Left ventricle myocardium superior (tissue), 1 donor: ENCODE measurements around the gene INPP4B. TPM values are rescaled to one million over a fixed set of nuclear protein-coding genes. Genes with fewer than 3 reads are reported as not detected.

ENCODE experiments used
- ATAC-seq: fragments of 200-7000 bp; cut with Tn5 transposase; one replicate; pipeline ENCODE4 v1.9.1; 2020; ENCODE audit warnings: mild to moderate bottlenecking, moderate library complexity
- DNase-seq: peaks from one replicate; pipeline ENCODE4 v3.0.0-alpha.2; 2020
- intact Hi-C: fragments of 100-400 bp; cut with micrococcal nuclease; formaldehyde crosslinking; loops from one replicate; pipeline ENCODE4 v1.11.0; 2022
- long read RNA-seq: library from polyadenylated mRNA; unstranded; transcript quantifications from one replicate; pipeline ENCODE4 v2.0.0, GENCODE V29; 2021
- total RNA-seq: library from RNA; stranded (reverse); fragmentation: NEBNext Ultra II Directional; extraction: Animal tissue kit (Norgen Biotek cat#: 25700); gene quantifications from one replicate; pipeline ENCODE4 v1.2.1, GENCODE V29; 2021
- donor health status: DM: no; HTN: yes; CAD: no; lungs with severe emphysema.

The INPP4B gene
- 15.5 TPM for total RNA-seq
- long read RNA-seq, partial matches to known transcripts = 3 of 10 reads
- long read RNA-seq, other reads (novel, unspliced or antisense) = 4 of 10 reads

DNA sequence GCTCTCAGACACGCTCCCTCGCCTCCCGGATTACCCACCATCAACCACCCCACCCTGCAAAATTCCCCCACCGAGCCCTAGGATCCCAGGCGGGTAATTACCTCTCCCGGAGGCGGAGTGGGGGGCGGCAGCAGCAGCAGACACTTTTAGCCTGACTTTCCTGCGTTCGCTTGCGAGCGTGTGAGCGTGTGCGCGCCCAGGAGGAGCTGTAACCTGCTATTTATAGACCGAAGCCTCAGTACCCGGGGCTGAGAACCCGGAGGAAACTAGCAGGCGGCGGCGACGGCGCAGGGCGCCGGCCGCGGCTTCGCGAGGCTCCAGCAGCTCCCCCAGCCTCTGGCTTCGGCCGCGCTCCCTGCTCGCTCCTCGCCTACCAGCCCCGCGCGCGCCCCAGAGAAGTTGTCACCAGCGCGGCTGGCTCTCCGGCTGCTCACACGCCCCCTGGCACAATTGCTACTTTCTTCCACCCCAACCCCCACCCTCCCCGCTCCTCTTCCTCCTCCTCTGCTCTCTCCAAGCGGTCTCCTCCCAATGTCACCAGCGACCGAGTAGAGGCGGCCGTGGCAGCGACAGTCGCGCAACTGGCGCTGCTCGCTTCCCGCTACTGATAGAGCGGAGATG, at the start of gene INPP4B:
TSS of gene INPP4B (minus strand) at position 194 of the 621 bp plus-strand sequence.
- intact Hi-C loops = loop anchor here (5.0 kb wide), 1 partner anchor 719 kb away; no protein-coding TSS in a partner anchor
- ATAC-seq (peak; percentile 87), DNase-seq (peak; percentile 70)

DNA sequence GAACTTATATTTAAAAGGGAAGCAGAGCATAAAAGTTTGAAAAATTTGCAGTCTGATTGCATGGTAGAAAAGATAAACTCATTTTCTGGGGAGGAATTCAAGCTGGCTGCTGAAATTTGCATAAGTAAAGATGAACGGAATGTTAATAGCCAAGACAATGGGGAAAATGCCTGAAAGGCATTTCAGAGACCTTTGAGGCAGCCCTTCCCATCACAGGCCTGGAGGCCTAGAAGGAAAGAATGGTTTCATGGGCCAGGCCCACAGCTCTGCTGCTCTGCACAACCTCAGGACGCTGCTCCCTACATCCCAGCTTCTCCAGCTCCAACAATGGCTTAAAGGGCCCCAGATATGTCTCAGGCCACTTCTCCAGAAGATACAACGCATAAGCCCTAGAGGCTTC, 46.9 kb upstream of the INPP4B start:
- DNase-seq (no peak), ATAC-seq (no peak)
- intact Hi-C loops = no loop called here

DNA sequence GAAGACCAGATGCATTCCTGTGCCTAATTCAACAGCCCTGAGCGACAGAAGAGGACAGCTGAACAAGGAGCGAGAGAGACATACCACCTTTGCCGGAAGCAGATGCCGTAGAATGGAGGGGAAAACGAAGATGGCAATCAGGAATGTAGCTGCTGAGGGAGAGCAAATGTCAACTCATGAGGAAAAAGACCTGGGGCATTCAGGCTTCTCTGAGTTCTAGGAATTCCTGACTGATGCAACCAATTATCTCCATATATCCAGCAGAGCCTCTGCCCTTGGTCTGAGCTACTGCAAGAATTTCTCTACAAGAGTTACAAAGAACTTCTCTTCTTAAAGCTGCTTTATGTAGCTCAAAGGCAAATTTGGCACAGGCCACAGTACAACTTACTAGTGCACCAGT, 40.5 kb upstream of the INPP4B start:
- no peak for ATAC-seq
- intact Hi-C loops = no loop called here
- no peak for DNase-seq

DNA sequence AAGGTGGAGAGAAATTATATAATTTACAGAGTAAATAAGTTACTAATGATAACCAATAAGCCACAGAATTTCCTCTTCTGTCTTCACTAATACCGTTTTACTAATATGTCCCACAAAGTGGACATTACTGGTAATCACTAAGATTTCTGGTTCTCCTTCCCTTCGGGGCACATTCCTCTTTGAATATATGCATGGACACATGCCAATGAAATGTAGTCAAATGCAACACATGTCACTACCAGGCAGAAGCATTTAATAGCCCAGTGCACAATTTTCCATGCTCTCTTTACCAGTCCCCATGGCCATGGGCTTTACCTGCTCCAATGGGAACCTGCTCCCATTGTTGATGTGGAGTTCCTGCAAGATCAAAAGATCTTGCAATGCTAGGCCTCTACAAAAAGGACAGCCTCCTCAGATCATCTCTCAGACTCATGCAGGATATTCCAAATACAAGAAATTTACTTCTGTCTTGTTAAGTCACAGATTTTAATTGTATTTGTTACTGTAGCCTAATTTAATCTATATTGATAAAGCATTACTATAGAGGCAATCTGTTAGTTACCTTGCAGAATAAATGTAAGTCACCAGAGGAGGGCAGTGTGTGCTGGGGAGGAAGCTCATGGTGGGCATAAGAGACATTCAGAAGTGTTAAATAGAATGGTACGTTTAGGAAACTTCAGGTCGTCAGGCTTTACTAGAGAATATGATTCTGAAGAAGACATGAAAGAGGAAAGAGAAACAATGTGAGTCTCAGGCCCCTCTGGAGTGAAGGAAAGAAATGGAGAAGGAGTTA, 37.1 kb upstream of the INPP4B start:
- peak; percentile 30 for ATAC-seq

DNA sequence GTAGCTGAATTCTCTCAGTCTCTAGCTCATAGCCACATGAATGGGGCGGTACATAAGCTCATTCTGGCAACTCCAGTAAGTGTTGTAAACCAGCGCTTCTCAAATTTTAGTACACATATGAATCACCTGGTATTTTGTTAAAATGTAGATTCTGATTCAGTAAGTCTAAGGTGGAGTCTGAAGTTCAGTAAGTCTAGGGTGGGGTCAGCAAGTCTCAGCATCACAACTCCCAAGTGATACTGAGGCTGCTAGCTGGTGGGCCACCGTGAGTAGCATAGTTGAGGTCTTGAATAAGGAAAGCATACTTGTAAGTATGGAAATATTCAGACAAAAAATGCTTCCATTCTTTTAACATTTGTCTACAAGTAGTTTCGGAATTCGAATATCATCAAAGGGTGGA, 36.1 kb upstream of the INPP4B start:
- ATAC-seq (no peak), DNase-seq (no peak)
- intact Hi-C loops = loop anchor here (5.0 kb wide), 1 partner anchor 145 kb away; no protein-coding TSS in a partner anchor

More for the DNA sequence above, 37.1 kb upstream of the INPP4B start:
- DNase-seq = no peak
- intact Hi-C loops = loop anchor here (5.0 kb wide), 1 partner anchor 144 kb away; no protein-coding TSS in a partner anchor

DNA sequence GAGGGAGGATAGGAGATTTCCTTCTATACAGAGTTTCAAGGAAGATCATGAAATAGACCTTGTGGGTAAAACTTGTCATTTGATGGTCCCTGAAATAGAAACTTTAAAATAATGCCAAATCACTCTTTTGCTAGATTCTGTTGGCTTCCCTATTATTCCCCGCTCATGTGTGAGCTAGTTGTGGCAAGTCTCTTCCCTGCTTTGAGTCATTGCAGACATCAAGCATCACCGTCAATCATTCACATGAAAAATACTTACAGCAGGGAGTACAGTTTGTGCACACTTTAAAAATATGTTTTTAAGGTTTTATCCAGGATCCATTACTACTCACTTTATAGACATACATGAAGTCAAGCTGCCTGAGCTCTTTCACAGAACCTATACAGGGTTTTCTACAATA, 35.2 kb upstream of the INPP4B start:
- DNase-seq (no peak), ATAC-seq (no peak)
- intact Hi-C loops = loop anchor here (5.0 kb wide), 1 partner anchor 146 kb away; no protein-coding TSS in a partner anchor

DNA sequence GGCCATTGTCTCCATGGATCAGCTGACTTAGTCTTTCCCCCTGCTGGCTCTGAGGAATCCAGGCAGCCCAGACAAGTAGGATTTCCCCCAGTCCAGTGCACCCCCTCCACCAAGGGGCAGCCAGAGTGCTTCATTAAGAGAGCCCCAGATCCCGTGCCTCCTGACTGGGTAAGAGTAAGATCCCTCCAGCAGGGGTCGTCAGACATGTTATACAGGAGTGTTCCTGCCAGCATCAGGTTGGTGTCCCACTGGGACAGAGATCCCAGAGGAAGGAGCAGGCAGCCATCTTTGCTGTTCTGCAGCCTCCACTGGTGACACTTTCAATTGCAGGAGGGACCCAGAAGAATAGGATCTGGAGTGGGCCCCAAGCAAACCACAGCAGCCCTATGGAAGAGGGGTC, 29.0 kb upstream of the INPP4B start:
- intact Hi-C loops = no loop called here
- DNase-seq (no peak), ATAC-seq (no peak)

DNA sequence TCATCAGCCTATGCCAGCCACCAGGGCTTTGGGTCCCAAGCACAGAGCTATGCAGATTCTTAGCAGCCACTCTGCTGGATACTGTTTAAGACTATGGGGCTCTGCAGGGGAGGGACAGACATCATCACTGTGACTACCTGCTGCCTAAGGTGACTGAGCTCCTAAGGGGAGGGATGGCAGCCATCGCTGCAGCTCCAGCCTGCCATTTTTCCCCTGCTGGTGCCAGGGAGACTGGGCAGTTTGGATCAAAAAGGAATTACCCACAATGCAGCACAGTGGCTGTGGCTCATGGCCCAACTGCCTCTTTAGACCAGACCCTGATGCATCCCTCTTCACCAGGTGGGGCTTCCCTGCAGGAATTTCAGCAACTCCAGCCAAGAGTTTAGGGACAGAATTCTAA, 28.6 kb upstream of the INPP4B start:
- intact Hi-C loops = no loop called here
- DNase-seq = no peak
- ATAC-seq = no peak

DNA sequence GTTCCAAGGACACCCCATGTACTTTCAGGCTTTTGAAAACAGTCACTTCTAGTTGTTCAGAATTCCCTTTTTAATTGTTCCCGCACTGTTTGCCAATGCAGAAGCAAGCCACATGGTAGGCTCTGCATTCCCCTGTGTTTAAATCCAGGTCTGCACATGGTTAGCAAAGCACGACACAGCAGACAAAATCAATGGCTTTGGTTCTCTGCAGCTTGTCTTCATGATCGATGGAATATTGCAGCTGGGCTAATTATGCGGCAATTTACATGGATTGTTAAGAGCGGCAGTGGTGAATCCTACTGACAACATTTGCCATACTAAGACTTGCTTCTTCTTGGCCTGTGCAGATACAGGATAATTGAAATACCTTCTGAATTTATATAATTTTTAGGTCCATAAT, 20.6 kb upstream of the INPP4B start:
- ATAC-seq (no peak), DNase-seq (no peak)
- intact Hi-C loops = no loop called here

DNA sequence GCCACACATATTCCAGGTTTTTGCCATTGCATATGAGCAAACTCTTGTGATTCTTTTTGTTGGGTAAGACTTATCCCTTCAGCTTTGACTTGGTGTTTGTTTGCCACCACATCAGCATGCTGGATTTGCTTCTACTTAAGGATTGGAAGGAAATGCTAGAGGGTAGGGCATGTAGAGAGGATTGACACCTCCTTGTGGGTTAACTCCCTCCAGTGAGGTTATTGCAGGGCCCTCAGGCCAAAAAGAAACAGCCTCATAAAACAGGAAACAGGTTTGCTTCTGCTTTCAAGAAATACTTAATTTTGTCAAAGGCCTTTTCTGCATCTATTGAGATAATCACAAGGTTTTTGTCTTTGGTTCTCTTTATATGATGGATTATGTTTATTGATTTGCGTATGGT, 15.2 kb upstream of the INPP4B start:
- intact Hi-C loops = no loop called here
- no peak for DNase-seq
- no peak for ATAC-seq

DNA sequence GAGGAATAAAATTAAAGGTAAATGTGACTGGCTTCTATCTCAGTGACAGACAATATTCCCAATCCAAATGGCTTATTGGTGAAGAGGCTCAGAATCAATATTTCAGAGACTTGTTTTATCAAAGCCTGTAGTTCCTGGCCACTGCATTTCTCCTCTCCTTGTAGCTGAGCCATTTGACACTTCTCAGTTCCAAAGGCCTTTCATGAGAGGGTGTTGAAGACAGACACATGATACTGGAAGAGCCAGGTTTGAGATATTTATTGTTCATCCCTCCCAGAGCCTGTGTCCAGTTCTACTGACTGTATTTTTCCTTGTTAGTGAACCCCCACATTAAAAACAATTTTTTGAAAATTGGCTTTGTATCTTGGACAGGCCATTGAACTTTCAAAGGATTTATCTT, 12.9 kb upstream of the INPP4B start:
- no peak for DNase-seq
- ATAC-seq = no peak
- intact Hi-C loops = no loop called here

DNA sequence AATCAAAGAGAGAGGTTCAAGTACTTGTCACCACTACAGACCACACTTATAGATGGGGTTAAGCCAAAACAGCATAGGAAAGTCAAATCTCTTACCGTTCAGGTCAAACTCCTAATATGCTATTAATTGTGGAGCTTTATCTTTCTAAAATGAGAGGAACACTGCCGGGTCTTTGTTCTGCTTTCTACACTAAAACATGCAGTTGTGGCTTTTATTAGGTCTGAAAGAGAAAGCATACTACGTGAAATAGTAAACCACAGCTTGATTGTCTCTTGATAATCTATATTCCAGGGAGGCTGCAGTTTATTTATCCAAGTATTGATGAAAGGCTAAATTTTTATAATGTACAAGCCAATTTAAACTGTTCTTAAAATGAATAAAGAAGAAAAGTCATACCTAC, 12.3 kb upstream of the INPP4B start:
- no peak for ATAC-seq
- DNase-seq = no peak
- intact Hi-C loops = no loop called here

DNA sequence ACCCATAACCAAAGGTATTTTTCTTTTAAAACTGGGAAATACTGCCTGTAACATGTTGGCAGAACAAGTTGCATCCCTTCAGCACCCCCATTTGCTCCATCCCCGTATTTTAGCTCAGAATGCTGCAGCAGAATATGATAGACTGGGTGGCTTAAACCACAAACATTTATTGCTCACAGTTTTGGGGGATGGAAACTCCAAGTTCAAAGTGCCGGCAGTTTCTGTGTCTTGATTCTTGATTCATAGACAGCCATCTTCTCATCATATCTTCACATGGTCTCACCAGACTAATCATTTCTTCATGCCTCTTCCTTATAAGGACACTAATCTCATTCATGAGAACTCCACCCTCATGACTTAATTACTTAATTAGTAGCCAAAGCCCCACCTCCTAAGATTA, 10.5 kb upstream of the INPP4B start:
- no peak for ATAC-seq
- intact Hi-C loops = no loop called here
- no peak for DNase-seq

DNA sequence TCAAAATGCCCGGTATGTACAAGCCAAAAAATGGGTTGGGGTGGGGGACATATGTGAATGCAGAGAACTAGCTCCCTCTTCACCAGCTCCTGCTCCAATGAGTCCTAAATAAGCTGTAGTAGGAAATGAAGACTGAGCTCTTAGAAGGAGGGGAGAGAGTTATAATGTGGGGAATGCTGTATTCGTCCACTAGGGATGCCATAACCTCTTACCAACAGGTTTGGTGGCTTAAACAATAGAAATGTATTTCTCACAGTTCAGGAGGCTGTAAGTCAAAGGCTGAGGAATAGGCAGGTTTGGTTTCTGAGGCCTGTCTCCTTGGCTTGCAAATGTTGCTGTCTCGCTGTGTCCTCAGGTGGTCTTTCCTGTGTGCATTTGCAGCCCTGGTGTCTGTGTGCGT, 4.4 kb upstream of the INPP4B start:
- DNase-seq (no peak), ATAC-seq (no peak)
- intact Hi-C loops = no loop called here

DNA sequence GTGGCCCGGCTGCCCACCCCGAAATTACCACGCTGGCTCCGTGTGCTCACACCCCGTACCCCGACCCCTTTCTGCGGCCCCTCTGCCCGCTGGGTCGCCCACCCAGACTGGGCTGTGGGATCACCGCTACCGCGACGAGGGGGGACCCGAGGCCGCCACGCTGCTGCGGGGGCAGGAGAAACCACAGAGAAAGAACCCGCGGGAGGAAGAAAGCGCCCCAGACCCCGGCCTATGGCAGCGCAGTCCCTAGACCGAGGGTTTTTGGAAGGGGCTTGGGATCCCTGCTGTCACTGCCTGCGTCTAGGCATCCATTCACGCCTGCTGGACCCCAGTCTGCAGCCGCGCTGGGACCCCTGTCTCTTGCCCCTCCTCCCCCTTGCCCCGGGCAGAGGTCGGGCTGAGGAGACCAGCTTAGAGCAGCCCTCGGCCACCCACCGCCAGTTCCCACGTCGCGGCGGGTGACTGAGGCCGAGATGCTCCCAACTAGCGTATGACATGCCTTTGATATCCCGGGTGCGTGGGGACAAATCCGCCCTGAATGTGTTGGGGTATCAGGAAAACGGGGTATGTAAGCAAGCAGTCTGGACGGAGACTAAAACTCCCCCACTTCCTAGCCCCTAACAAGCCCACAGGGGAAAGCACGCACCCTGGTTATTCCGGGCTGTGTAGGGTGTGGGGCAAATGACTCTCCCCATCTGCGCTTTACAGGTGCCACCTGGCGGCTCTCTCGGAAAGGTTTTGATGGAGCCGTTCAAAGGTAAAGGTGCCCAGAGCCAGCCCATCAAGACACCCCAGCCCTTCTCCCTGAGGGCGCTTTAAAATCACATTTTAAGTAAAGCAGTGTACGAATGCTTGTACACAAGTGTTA, 862 bp upstream of the INPP4B start:
- intact Hi-C loops = loop anchor here (5.0 kb wide), 1 partner anchor 720 kb away; no protein-coding TSS in a partner anchor
- ATAC-seq (peak; percentile 80), DNase-seq (peak; percentile 58)

DNA sequence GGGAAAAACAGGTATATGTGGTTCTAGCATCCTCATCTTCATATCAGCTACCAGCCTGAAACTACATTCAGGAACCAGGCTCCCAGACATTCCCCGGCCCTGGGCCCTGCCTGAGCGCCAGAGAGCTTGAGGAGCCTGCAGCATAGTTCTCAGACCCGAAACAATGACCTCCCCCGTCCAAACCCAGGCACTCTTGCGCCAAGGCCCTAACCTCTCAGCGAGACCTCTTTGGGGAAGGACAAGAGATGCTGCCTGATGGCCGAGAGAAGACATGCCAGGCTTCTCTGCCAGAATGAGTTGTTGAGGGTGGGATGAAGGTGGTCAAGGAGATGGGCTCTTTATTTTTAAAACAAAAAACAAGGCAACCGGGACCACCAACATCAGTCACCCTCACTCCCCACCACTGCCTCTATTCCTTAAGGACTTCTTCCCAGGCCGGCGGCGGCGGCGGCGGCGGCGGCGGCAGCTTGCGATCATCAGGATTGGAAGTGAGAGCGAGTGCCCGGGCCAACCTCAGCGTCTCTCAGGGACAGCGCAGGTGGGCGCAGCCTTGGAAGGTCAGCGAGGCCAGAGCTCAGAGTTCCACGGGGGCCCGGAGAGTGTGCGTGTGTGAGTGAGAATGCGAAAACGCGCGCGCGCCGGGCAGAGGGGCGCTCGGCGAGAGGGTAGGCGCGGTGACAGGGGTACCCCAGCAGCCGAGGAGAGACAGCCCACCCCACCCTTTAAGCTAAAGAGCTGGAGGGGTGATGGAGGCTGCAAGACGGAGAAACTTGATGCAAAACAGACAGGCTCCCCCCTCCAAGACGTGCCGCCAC, 601 bp downstream of the INPP4B start:
- DNase-seq = peak; percentile 53
- intact Hi-C loops = loop anchor here (5.0 kb wide), 1 partner anchor 718 kb away; no protein-coding TSS in a partner anchor
- ATAC-seq = peak; percentile 32

DNA sequence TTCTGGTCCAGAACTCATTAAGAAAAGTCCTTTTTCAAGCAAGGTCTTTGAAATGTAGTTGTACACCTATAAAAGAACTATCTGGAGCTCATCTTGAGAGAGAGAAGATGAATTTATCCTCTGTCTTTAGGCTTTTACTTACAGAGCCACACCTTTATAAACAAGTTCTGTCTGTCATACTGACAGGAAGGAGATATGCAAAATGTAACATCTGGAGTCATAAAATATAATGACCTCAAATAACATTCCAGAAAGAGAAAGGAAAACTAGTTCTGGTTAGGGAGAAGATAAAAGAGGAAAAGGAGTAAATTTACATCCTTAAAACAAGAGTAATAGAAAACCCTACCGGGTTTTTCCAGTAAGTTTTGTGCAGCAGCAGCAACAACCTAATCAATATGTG, 1.3 kb downstream of the INPP4B start:
- intact Hi-C loops = loop anchor here (5.0 kb wide), 2 partner anchors 492 to 717 kb away; no protein-coding TSS in a partner anchor
- ATAC-seq (no peak), DNase-seq (no peak)

DNA sequence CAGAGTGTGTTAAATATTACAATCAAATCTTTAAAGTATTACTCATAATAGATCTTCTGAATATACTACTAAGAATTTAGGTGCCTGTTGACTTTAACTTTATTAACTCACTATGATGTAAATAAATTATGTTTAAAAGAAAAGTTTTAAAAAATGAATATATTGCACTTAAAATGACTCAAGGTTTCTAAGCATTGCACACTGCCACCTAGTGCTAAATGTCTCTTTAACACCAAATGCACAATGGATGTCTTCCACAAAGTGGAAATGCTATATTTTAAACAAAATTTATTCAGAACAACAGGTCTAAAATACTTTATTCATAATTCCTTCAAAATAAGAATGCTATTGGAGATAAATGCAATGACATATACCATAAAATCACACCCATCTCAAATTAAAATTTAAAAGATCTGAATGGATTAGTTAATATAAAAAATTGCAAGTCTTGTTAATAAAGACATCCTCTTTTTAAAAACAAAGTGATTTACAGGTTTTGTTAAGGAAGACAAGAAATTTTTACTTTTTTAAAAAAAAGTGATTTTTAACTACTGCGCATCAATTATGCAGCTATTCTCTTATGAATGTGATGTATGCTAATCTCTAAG, 5.5 kb downstream of the INPP4B start:
- ATAC-seq (no peak), DNase-seq (no peak)
- intact Hi-C loops = loop anchor here (5.0 kb wide), 1 partner anchor 488 kb away; no protein-coding TSS in a partner anchor
